ENCODE results near the gene PIM3.

- TF ChIP-seq ZNF232 (CRISPR knock-in tag; IDR thresholded peaks at IDR 0.05): no peak
- TF ChIP-seq CTCF (IDR thresholded peaks at IDR 0.05): no peak
- no peak for TF ChIP-seq GTF2I (CRISPR knock-in tag; conservative IDR thresholded peaks at IDR 0.05)
- TF ChIP-seq ATF6 (CRISPR knock-in tag; IDR thresholded peaks at IDR 0.05): no peak
- no peak for TF ChIP-seq CREB1 (CRISPR knock-in tag; IDR thresholded peaks at IDR 0.05)
Observed at GRCh38 chr22:49911881-49912625, 48.5 kb upstream of the PIM3 start.
